Measurements from ENCODE around the gene ELP4. TPM values are rescaled to one million over a fixed set of nuclear protein-coding genes. Genes with fewer than 3 reads are reported as not detected.
"Not testable (repeated sequence)": the region's sequence is repeated elsewhere in the genome, so short reads cannot be mapped to it uniquely, and the experiment has no call there.

Gene ELP4
- total RNA-seq, 1 experiment from 2014 or later, result 17.2 TPM

DNA sequence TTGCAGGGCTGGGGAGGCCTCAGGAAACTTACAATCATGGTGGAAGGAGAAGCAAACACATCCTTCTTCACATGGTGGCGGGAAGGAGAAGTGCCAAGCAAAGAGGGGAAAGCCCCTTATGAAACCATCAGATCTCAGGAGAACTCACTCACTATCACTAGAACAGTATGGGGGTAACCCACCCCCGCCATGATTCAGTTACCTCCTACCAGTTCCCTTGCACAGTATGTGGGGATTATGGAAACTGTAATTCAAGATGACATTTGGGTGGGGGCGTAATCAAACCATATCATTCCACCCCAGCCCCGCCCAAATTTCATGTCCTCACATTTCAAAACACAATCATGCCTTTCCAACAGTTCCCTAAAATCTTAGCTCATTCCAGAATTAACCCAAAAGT is 16.3 kb upstream of the ELP4 start:
- no TSS peak for BruUV-seq (replicated peaks)
- no peaks in the 10 kb centered on the region for H3K9me3 ChIP-seq (ENCODE audit: control insufficient read depth, insufficient read depth, low read depth, low read length)
- in situ Hi-C loops (cut with HindIII; ENCODE audit: low pct_unique_long_range_greater_than_20kb, low sequenced_read_pairs), result no loop called here

DNA sequence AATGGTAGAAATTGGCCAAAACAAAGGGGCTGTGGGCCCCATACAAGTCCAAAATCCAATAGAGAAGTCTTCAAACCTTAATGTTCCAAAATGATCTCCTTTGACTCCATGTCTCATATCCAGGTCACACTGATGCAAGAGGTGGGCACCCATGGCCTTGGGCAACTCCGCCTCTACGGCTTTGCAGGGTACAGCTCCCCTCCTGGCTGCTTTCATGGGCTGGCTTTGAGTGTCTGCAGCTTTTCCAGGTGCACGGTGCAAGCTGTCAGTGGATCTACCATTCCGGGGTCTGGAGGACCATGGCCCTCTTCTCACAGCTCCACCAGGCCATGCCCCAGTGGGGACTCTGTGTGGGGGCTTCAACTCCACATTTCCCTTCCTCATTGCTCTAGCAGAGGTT is 15.8 kb upstream of the ELP4 start:
- intact Hi-C loops (cut with micrococcal nuclease; ENCODE audit: unreplicated experiment); POLR2A ChIA-PET; H3K27ac ChIP-seq (ENCODE audit: low read length); H3K36me3 ChIP-seq (ENCODE audit: control insufficient read depth, insufficient read depth, low read length); BruUV-seq (replicated peaks); CTCF ChIA-PET; DNase-seq (ENCODE audit: low read depth, low spot score); H3K27me3 ChIP-seq (ENCODE audit: control insufficient read depth, insufficient read depth, low read length); in situ Hi-C loops (cut with HindIII; ENCODE audit: low pct_unique_long_range_greater_than_20kb, low sequenced_read_pairs); ATAC-seq; H3K4me1 ChIP-seq (ENCODE audit: control insufficient read depth, insufficient read depth, low read length); H3K4me3 ChIP-seq (ENCODE audit: low read depth in 2 of 2, low read length in 2 of 2); H3K9me3 ChIP-seq (ENCODE audit: control insufficient read depth, insufficient read depth, low read depth, low read length): not testable (repeated sequence)

More for the DNA sequence above, 16.3 kb upstream of the ELP4 start:
- ChIA-PET POLR2A (no interaction called here), CTCF (no interaction called here)
- Histone ChIP-seq H3K36me3 (ENCODE audit: control insufficient read depth, insufficient read depth, low read length) (no peaks in the 10 kb centered on the region), H3K4me1 (ENCODE audit: control insufficient read depth, insufficient read depth, low read length) (no peaks in the 10 kb centered on the region), H3K4me3 (ENCODE audit: low read depth in 2 of 2, low read length in 2 of 2) (no peak overlapping the region), H3K27ac (ENCODE audit: low read length) (no peak overlapping the region), H3K27me3 (ENCODE audit: control insufficient read depth, insufficient read depth, low read length) (no peaks in the 10 kb centered on the region)
- TF ChIP-seq, protein P1, sequence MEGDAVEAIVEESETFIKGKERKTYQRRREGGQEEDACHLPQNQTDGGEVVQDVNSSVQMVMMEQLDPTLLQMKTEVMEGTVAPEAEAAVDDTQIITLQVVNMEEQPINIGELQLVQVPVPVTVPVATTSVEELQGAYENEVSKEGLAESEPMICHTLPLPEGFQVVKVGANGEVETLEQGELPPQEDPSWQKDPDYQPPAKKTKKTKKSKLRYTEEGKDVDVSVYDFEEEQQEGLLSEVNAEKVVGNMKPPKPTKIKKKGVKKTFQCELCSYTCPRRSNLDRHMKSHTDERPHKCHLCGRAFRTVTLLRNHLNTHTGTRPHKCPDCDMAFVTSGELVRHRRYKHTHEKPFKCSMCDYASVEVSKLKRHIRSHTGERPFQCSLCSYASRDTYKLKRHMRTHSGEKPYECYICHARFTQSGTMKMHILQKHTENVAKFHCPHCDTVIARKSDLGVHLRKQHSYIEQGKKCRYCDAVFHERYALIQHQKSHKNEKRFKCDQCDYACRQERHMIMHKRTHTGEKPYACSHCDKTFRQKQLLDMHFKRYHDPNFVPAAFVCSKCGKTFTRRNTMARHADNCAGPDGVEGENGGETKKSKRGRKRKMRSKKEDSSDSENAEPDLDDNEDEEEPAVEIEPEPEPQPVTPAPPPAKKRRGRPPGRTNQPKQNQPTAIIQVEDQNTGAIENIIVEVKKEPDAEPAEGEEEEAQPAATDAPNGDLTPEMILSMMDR (IDR thresholded peaks at IDR 0.05), result no peak
- no peak for TF ChIP-seq TCF7L2 (IDR thresholded peaks at IDR 0.05; ENCODE audit: low read depth, low read length)
- TF ChIP-seq, protein P2, sequence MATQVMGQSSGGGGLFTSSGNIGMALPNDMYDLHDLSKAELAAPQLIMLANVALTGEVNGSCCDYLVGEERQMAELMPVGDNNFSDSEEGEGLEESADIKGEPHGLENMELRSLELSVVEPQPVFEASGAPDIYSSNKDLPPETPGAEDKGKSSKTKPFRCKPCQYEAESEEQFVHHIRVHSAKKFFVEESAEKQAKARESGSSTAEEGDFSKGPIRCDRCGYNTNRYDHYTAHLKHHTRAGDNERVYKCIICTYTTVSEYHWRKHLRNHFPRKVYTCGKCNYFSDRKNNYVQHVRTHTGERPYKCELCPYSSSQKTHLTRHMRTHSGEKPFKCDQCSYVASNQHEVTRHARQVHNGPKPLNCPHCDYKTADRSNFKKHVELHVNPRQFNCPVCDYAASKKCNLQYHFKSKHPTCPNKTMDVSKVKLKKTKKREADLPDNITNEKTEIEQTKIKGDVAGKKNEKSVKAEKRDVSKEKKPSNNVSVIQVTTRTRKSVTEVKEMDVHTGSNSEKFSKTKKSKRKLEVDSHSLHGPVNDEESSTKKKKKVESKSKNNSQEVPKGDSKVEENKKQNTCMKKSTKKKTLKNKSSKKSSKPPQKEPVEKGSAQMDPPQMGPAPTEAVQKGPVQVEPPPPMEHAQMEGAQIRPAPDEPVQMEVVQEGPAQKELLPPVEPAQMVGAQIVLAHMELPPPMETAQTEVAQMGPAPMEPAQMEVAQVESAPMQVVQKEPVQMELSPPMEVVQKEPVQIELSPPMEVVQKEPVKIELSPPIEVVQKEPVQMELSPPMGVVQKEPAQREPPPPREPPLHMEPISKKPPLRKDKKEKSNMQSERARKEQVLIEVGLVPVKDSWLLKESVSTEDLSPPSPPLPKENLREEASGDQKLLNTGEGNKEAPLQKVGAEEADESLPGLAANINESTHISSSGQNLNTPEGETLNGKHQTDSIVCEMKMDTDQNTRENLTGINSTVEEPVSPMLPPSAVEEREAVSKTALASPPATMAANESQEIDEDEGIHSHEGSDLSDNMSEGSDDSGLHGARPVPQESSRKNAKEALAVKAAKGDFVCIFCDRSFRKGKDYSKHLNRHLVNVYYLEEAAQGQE (IDR thresholded peaks at IDR 0.05; ENCODE audit: insufficient read depth in 1 of 2, low read depth in 2 of 2, low read length in 1 of 2), result no peak
- no peak for TF ChIP-seq POLR2AphosphoS5 (IDR thresholded peaks at IDR 0.05; ENCODE audit: low read depth, low read length)
- TF ChIP-seq SIN3A (IDR thresholded peaks at IDR 0.05; ENCODE audit: borderline replicate concordance, insufficient read depth, low read depth, low read length), result no peak
- intact Hi-C loops (cut with micrococcal nuclease; ENCODE audit: unreplicated experiment), result no loop called here
- no peak for ATAC-seq
- DNase-seq (ENCODE audit: low read depth, low spot score), result no peak

DNA sequence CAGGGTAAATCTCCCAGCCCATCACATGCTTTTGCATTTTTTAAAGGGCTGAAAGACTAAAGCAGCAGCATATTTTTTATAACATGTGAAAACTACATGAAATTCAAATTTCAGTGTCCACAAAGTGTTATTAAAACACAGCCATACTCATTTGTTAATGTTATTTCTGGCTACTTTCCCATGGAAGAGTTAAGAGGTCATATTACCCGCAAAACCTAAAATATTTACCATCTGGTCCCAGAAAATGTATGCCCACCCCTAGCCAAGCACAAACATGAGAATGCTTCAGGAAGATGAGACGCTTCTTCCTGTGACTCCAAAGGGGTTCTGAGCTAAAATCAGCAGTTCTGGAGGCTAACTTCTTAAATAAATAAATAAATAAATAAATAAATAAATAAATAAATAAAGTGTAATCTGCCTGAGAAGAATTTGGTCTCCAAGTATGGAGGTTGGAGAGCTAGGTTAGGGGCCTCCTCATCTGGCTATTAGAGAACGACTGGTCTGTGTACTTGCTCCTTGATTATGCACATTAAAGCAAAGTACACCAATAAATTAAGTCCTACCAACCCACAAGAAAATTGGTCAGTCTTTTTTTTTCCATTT is 9.9 kb upstream of the ELP4 start:
- no peak overlapping the region for H3K27ac ChIP-seq (ENCODE audit: low read length)
- no peak overlapping the region for H3K4me3 ChIP-seq (ENCODE audit: low read depth in 2 of 2, low read length in 2 of 2)
- BruUV-seq (replicated peaks), result no TSS peak
- ChIA-PET CTCF (interaction anchor here (0.6 kb wide), 1 partner anchor 102 kb away, joined by 7 read pairs; no protein-coding TSS in a partner anchor), POLR2A (no interaction called here)
- no peak for TF ChIP-seq SIN3A (IDR thresholded peaks at IDR 0.05; ENCODE audit: borderline replicate concordance, insufficient read depth, low read depth, low read length)
- TF ChIP-seq TCF7L2 (IDR thresholded peaks at IDR 0.05; ENCODE audit: low read depth, low read length), result no peak
- TF ChIP-seq, protein P1 (IDR thresholded peaks at IDR 0.05), result no peak
- TF ChIP-seq, protein P2 (IDR thresholded peaks at IDR 0.05; ENCODE audit: insufficient read depth in 1 of 2, low read depth in 2 of 2, low read length in 1 of 2), result no peak
- no peak for TF ChIP-seq POLR2AphosphoS5 (IDR thresholded peaks at IDR 0.05; ENCODE audit: low read depth, low read length)
- intact Hi-C loops (cut with micrococcal nuclease; ENCODE audit: unreplicated experiment), result no loop called here
- in situ Hi-C loops (cut with HindIII; ENCODE audit: low pct_unique_long_range_greater_than_20kb, low sequenced_read_pairs), result no loop called here
- DNase-seq (ENCODE audit: low read depth, low spot score) (no peak), ATAC-seq (no peak)
- no peaks in the 10 kb centered on the region; the same call in 1 of the 2 replicates for H3K36me3 ChIP-seq (ENCODE audit: control insufficient read depth, insufficient read depth, low read length)
- no peaks in the 10 kb centered on the region for H3K4me1 ChIP-seq (ENCODE audit: control insufficient read depth, insufficient read depth, low read length)
- no peaks in the 10 kb centered on the region for H3K27me3 ChIP-seq (ENCODE audit: control insufficient read depth, insufficient read depth, low read length)
- H3K9me3 ChIP-seq (ENCODE audit: control insufficient read depth, insufficient read depth, low read depth, low read length), result no peaks in the 10 kb centered on the region
